Measurements from ENCODE around the gene LRRC59.
"Not testable (repeated sequence)": the region's sequence is repeated elsewhere in the genome, so short reads cannot be mapped to it uniquely, and the experiment has no call there.

The LRRC59 gene

DNA sequence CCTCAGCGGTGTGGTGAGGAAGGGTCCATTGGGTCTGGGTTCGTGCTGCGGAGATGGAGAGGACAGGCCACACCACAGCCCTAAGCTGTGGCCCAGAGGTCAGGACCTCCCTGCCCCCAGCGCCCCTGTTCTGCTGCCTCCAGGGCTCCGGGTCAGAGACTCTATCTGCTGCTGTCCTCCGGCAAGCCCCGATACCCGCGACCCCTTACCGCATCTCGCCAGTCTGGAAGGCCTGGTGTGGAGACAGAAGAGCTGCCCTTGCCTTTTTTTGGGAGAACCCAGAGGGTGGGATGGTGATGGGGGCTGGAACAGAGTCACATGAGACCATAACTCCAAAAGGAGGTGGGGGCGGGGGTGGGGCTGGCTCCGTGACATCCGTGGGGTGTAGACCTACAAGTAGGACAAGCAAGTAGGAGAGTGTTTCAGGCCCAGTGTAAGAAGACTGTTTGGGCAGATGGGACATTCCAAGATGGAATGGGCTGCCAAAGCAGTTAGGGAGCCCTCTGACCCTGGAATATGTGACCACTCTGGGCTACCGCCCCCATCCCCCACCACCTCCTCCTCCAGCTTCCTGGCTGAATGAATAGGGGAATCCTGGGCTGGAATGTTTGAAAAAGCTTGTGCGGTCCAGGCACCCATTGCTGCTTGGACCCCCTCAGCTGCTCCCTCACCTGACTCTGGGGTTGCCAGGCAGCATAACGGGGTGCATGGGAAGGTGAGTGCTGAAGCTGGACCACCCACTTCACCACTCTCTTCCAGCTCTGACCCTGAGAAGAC lies 50.0 kb downstream of the LRRC59 start:
- DNase-seq (ENCODE audit: low read depth in 2 of 3, low spot score in 1 of 3) = no peak

DNA sequence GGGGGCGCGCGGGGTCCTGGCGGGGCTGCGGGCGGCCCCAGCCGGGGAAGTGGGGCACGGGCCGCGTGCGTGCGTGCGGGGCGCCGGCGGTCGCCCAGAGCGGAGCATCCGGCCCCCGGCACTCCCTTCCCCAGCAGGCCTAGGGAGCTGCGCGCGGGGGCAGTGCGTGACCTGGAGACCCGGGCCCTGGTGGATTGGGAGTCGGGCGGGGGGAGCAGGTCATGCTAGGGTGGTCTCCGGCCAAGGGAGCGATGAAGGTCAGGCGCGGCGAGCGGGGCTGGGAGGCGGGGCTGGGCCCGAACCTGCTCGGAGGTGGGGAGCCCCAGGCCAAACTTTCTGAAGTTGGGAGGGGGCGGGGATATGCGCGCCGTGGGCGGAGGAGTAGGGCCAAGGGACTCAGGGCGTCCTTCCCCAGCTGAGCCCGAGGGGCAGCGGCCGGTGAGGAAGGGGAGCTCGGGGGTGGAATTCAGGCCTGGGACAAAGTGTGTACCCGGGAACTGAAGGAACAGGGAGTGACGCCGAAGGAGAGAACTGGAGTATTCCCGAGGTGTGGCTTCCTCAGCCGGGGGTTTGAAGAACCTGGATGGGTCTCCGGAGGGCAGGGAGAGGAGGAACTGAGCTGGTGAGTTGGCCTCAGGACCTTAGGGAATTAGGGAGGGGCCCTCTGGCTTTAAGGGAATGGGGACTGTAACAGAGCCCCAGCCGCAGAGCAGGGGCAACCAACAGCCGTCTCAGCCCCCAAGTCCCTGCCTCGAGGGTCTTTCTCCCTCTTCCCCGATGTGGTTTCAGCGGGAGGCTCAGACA lies 50.8 kb downstream of the LRRC59 start:
- peak in 2 of 3 donors; percentile 46 to 54 for DNase-seq (ENCODE audit: low read depth in 2 of 3, low spot score in 1 of 3)

- DNase-seq (ENCODE audit: low read depth in 2 of 3, low spot score in 1 of 3) = peak; percentile 84 to 89 (median 86)
Measured at GRCh38 chr17:50345432-50346312, 51.7 kb downstream of the LRRC59 start, which contains the start of gene XYLT2. Gene XYLT2 (plus strand): TSS chr17:50346126. CDS start chr17:50346141, 15 bp downstream.

GRCh38 chr17:50344731-50345365 lies 52.5 kb downstream of the LRRC59 start:
- no peak for DNase-seq (ENCODE audit: low read depth in 2 of 3, low spot score in 1 of 3)

- no peak for DNase-seq (ENCODE audit: low read depth in 2 of 3, low spot score in 1 of 3)
Measured at GRCh38 chr17:50339381-50339780, 57.9 kb downstream of the LRRC59 start.

GRCh38 chr17:50338645-50339044 lies 58.7 kb downstream of the LRRC59 start:
- DNase-seq (ENCODE audit: low read depth in 2 of 3, low spot score in 1 of 3) = no peak

- no peak for DNase-seq (ENCODE audit: low read depth in 2 of 3, low spot score in 1 of 3)
Measured at GRCh38 chr17:50337956-50338355, 59.4 kb downstream of the LRRC59 start.

DNA sequence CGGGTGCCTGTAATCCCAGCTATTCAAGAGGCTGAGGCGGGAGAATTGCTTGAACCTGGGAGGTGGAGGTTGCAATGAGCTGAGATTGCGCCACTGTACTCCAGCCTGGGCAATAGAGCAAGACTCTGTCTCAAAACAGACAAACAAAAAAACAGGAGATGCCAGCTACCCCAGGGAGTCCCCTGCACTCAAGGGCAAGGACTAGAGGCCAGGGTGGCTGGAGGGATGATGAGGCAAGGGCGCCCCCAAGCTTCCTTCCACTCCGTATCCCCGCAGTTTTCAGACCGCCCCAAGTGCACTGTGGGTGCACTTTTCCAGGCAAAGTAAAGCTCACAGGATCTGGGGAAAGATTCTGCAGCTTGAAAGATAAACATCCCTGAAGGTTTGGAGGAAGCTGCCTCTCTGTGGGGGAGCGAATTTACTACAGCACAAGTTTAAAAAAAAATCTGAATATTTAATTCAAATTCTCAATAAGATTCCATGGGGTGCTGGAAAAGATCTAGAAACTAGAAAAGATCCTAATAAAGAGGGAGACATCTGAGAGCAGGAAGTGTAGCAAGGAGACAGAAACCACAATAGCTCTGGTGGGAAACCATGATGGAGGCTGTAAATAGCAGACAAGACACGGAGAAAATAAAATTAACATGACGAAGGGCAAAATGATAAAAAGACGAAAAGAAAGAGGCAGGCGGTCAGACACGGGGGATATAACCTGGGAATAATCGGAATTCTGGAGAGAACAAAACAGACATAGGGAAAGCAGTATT lies 63.8 kb downstream of the LRRC59 start:
- not testable (repeated sequence) for DNase-seq (ENCODE audit: low read depth in 2 of 3, low spot score in 1 of 3)

DNA sequence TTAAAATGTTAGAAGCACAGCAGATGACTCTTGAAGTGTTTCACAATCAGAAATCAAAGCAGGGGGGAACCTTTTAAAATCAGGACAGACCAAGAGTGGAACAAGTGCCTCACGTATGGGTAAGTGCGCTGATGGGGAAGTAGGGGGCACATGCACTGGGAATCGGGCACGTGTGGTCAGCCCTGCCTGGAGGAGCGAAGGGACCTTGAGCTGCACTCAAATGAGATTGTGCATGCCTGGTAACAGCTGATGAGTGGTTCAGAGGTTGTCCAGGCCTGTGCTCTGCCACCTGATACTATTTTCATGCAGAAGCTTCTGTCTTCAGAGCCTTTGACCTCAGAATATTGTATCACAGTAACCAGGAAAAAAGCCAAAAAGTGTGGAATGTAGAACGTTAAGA lies 65.1 kb downstream of the LRRC59 start:
- no peak for DNase-seq (ENCODE audit: low read depth in 2 of 3, low spot score in 1 of 3)
